PC-3 (cell line): ENCODE data around the gene PIM3. TPM values are rescaled to one million over a fixed set of nuclear protein-coding genes. Genes with fewer than 3 reads are reported as not detected.
"Not testable (repeated sequence)": the region's sequence is repeated elsewhere in the genome, so short reads cannot be mapped to it uniquely, and the experiment has no call there.

Experiments used
- ATAC-seq: fragments of 200-7000 bp; cut with Tn5 transposase; 2 replicates; pipeline ENCODE4 v1.9.1; 2020; ENCODE audit warnings: mild to moderate bottlenecking, moderate library complexity
- BruUV-seq: library from RNA; stranded (reverse); fragments of 400-500 nt; replicated peaks from 2 replicates; lab custom pipeline; 2021; lab: Mats Ljungman, UMichigan
- CTCF ChIA-PET: fragments of 300-600 bp; sonication (Branson Sonifier 250); formaldehyde crosslinking; loops from one replicate; lab custom pipeline; 2022; ENCODE audit warnings: antibody characterized with exemption; lab: Charles Lee
- POLR2A ChIA-PET: fragments of 300-600 bp; sonication (Branson Sonifier 250); formaldehyde crosslinking; loops from one replicate; lab custom pipeline; 2022; ENCODE audit warnings: antibody characterized with exemption; ENCODE audit not compliant: unreplicated experiment; lab: Charles Lee
- DNase-seq: peaks from one replicate; pipeline ENCODE4 v3.0.0-alpha.2; 2015
- H2AFZ ChIP-seq: fragments of 300-600 bp; sonication (generic); 2 replicates; pipeline ENCODE4 v1.6.0; 2016; ENCODE audit warnings: antibody characterized with exemption, low read length
- H3F3A ChIP-seq: fragments of 300-600 bp; sonication (generic); one replicate; pipeline ENCODE4 v1.6.0; 2017; ENCODE audit warnings: antibody characterized with exemption, low read length, control low read depth, mild to moderate bottlenecking; ENCODE audit not compliant: unreplicated experiment
- H3K27ac ChIP-seq: fragments of 300-600 bp; sonication (generic); 2 replicates; pipeline ENCODE4 v1.5.1; 2016; ENCODE audit warnings: mild to moderate bottlenecking, low read length
- H3K27me3 ChIP-seq: fragments of 300-600 bp; sonication (generic); 2 replicates; pipeline ENCODE4 v1.6.1; 2016; ENCODE audit warnings: low read length, mixed read lengths
- H3K36me3 ChIP-seq: fragments of 300-600 bp; sonication (generic); 2 replicates; pipeline ENCODE4 v1.6.1; 2016; ENCODE audit warnings: low read depth, mixed run types, low read length, mixed read lengths
- H3K4me1 ChIP-seq: fragments of 300-600 bp; sonication (generic); 2 replicates; pipeline ENCODE4 v1.5.1; 2016; ENCODE audit warnings: low read length; ENCODE audit not compliant: insufficient read depth
- H3K4me2 ChIP-seq: fragments of 300-600 bp; sonication (generic); 2 replicates; pipeline ENCODE4 v1.6.0; 2016; ENCODE audit warnings: low read length
- H3K4me3 ChIP-seq: fragments of 300-600 bp; sonication (generic); 2 replicates; pipeline ENCODE4 v1.5.1; 2016; ENCODE audit warnings: mild to moderate bottlenecking, low read length, mixed read lengths
- H3K79me2 ChIP-seq: fragments of 300-600 bp; sonication (generic); 2 replicates; pipeline ENCODE4 v1.6.1; 2017; ENCODE audit warnings: low read length, mixed read lengths
- H3K9ac ChIP-seq: fragments of 300-600 bp; sonication (generic); 2 replicates; pipeline ENCODE4 v1.6.0; 2016; ENCODE audit warnings: mild to moderate bottlenecking, low read length
- H3K9me2 ChIP-seq: fragments of 300-600 bp; sonication (generic); replicated peaks from 2 replicates; pipeline ENCODE4 v1.6.1; 2016; ENCODE audit warnings: mixed run types, low read length, mixed read lengths
- H3K9me3 ChIP-seq: fragments of 300-600 bp; sonication (generic); 2 replicates; pipeline ENCODE4 v1.6.1; 2016; ENCODE audit warnings: low read length, mixed read lengths
- H4K20me1 ChIP-seq: fragments of 300-600 bp; sonication (generic); 2 replicates; pipeline ENCODE4 v1.6.1; 2016; ENCODE audit warnings: low read length, mixed read lengths
- CTCF ChIP-seq: fragments of 300-600 bp; sonication (generic); conservative IDR thresholded peaks from 2 replicates; pipeline ENCODE4 v1.5.1; 2017; ENCODE audit warnings: antibody characterized with exemption, low read depth, mild to moderate bottlenecking, low read length
- EZH2 ChIP-seq: fragments of 300-600 bp; sonication (generic); IDR thresholded peaks from one replicate; pipeline ENCODE4 v1.6.1; 2017; ENCODE audit warnings: antibody characterized with exemption, mild to moderate bottlenecking, low read length; ENCODE audit not compliant: unreplicated experiment
- EZH2phosphoT487 ChIP-seq: fragments of 300-600 bp; sonication (generic); IDR thresholded peaks from 2 replicates; pipeline ENCODE4 v1.6.1; 2018; ENCODE audit warnings: mild to moderate bottlenecking, antibody characterized with exemption, low read length, borderline replicate concordance
- intact Hi-C: fragments of 100-400 bp; cut with micrococcal nuclease; formaldehyde crosslinking; loops from 2 replicates; pipeline ENCODE4 v1.9.0; 2023
- total RNA-seq: library from RNA; depleted of rRNA; stranded (reverse); fragments of >200 nt; gene quantifications from 2 replicates; pipeline ENCODE4 v1.2.3, GENCODE V29; 2014

PIM3 gene
- total RNA-seq, 1 experiment from 2014 or later = 61.7 TPM

- intact Hi-C loops = loop anchor here (10.0 kb wide), 1 partner anchor 57 kb away; no protein-coding TSS in a partner anchor
- no peak for ATAC-seq
- POLR2A ChIA-PET = no interaction called here
Observed at GRCh38 chr22:49977578-49977977, 17.0 kb downstream of the PIM3 start.

GRCh38 chr22:49979587-49980264 is 19.2 kb downstream of the PIM3 start:
- no peak overlapping the region for H3K4me2 ChIP-seq
- BruUV-seq = no TSS peak
- no peaks in the 10 kb centered on the region for H3K4me1 ChIP-seq
- no peaks in the 10 kb centered on the region for H3K36me3 ChIP-seq
- no peaks in the 10 kb centered on the region for H3F3A ChIP-seq
- H3K9me2 ChIP-seq = no peaks in the 10 kb centered on the region
- H4K20me1 ChIP-seq = no peaks in the 10 kb centered on the region
- H3K9ac ChIP-seq = no peak overlapping the region
- peak; percentile 53; the same call in 1 of the 2 replicates for ATAC-seq
- H3K79me2 ChIP-seq = no peaks in the 10 kb centered on the region
- ChIA-PET CTCF (no interaction called here), POLR2A (no interaction called here)
- no peak overlapping the region for H3K27ac ChIP-seq
- DNase-seq = peak; percentile 63
- TF ChIP-seq EZH2phosphoT487 (no peak), CTCF (peak; percentile 71), EZH2 (no peak)
- H3K4me3 ChIP-seq = no peak overlapping the region
- H2AFZ ChIP-seq = no peak overlapping the region
- no peaks in the 10 kb centered on the region for H3K9me3 ChIP-seq
- intact Hi-C loops = loop anchor here (10.0 kb wide), 1 partner anchor 55 kb away; no protein-coding TSS in a partner anchor
- H3K27me3 ChIP-seq = no peaks in the 10 kb centered on the region

More at GRCh38 chr22:49977578-49977977, 17.0 kb downstream of the PIM3 start:
- no peak for TF ChIP-seq EZH2phosphoT487
- TF ChIP-seq CTCF = no peak
- TF ChIP-seq EZH2 = no peak
- Histone ChIP-seq H3K4me3 (no peak overlapping the region), H3K4me2 (no peak overlapping the region), H3K79me2 (no peaks in the 10 kb centered on the region), H3K9ac (no peak overlapping the region), H2AFZ (no peak overlapping the region), H3K27ac (no peak overlapping the region), H3K9me3 (no peaks in the 10 kb centered on the region), H3K9me2 (no peaks in the 10 kb centered on the region), H4K20me1 (no peaks in the 10 kb centered on the region), H3K4me1 (no peaks in the 10 kb centered on the region), H3F3A (peaks cover 5% of the 10 kb centered on the region), H3K27me3 (no peaks in the 10 kb centered on the region), H3K36me3 (no peaks in the 10 kb centered on the region)
- CTCF ChIA-PET = no interaction called here
- BruUV-seq = no TSS peak
- DNase-seq = no peak

DNA sequence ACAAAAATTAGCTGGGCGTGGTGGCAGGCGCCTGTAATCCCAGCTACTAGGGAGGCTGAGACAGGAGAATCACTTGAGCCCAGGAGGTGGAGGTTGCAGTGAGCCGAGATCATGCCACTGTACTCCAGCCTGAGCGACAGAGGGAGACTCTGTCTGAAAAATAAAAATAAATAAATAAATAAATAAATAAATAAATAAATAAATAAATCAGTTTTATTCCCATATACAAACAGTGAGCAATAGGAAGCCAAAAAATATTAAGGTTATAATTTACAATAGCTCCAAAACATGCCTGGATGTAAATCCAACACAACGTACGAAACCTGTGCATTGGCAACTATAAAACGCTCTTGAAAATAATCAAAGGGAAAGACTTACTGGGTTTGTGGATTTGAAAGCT is 21.2 kb downstream of the PIM3 start:
- CTCF ChIA-PET, H3K9ac ChIP-seq, H3K36me3 ChIP-seq, H3K4me2 ChIP-seq, H3K27me3 ChIP-seq, H4K20me1 ChIP-seq, H3K9me2 ChIP-seq, H3F3A ChIP-seq, H3K27ac ChIP-seq, H2AFZ ChIP-seq, POLR2A ChIA-PET, intact Hi-C loops, BruUV-seq, H3K79me2 ChIP-seq, H3K4me3 ChIP-seq, H3K4me1 ChIP-seq, DNase-seq, H3K9me3 ChIP-seq, ATAC-seq: not testable (repeated sequence)
